HG02642 (cell line): ENCODE results near the gene NTM.
A peak's percentile ranks its signal among the peaks of the same experiment; 100 is the strongest.
"Not testable (repeated sequence)": the region's sequence is repeated elsewhere in the genome, so short reads cannot be mapped to it uniquely, and the experiment has no call there.

Experiments used
- ATAC-seq: cut with Tn5 transposase; IDR thresholded peaks from one replicate; pipeline ENCODE4 v1.9.1; 2021; ENCODE audit warnings: mild to moderate bottlenecking; ENCODE audit not compliant: unreplicated experiment, poor library complexity

Gene NTM

DNA sequence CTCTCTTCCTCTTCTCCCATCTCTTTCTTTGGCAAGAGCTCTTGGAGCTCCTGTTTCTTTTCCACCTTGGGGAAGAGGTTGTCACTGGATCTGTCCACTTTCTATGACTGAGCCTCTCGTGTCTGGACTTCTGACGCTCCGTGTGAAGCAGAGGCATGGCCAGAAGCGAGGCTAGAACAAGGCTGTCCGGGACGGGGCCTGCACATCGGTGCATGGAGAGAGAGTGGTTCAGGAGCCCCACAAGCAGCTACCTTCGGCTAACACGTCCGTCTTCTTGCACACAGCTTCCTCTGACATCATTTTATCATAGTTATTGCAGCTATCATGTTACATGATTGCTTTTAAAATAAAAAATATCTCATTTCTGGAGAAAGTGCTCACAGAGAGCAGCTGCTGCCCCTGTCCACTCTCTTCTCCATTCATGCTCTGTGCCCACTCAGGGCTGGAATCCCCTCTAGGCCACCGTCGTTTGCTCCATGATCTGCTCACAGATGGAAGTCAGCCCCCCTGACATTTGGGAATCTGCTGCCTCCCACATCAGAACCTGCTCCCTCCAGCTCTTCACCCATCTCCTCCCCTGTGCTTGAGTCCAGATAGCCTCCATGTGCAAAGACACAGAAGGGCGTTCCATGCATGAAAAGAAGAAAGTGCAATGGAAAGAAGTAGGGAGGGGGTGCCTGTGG is 308.4 kb downstream of the NTM start:
- ATAC-seq = no peak

DNA sequence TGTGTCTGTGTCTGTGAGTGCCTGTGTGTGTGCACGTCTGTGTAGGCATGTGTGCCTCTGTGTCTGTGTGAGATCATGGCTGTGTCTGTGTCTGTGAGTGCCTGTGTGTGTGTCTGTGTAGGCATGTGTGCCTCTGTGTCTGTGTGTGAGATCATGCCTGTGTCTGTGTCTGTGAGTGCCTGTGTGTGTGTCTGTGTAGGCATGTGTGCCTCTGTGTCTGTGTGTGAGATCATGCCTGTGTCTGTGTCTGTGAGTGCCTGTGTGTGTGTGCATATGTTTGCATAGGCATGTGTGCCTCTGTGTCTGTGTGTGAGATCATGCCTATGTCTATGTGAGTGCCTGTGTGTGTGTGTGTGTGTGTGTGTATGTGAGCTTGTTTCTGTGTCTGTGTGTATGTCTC is 310.0 kb downstream of the NTM start:
- ATAC-seq = not testable (repeated sequence)

- ATAC-seq = no peak
These were observed 311.5 kb downstream of the NTM start for GRCh38 chr11:131681920-131682319.

GRCh38 chr11:131682373-131683015 is 312.1 kb downstream of the NTM start:
- ATAC-seq = no peak

GRCh38 chr11:131683131-131683530 is 312.7 kb downstream of the NTM start:
- no peak for ATAC-seq

DNA sequence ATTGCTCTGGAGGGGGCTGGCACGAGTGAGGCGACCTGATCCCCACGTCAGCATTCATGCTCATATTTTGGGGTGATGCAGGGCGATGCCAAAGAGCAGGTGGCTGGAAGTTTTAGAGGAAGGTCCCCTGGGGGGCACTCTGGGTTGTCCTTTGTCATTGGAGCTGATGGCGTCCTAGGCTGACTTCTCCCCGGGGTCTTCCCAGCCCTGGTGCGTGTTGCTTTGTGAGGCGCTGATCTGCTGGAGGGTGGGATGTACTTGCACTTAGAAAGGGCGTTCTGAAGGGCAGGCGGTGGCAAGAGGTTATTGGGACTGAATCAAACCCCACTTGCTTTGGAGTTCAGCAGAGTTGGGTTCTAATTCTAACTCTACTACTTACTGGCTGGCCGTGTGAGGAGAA is 313.3 kb downstream of the NTM start:
- no peak for ATAC-seq

- no peak for ATAC-seq
These were observed 314.0 kb downstream of the NTM start for GRCh38 chr11:131684111-131685060.

DNA sequence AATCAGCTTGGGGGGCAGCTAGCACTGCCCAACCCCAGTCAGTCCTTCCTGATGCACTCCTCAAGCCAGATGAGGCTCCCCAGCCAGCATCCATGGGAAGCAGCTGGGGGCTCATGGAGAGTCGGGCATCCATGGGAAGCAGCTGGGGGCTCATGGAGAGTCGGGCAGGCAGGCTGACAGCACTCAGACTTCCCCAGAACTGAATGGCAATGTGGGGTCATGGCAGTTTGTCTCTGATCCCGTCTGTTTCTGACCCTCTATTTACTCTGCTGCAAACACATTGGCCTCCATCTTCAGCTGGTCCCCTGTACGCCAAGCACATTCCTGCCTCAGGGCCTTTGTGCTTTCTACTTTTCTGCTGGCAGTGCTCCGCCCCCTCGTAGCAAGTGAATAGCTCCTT is 314.8 kb downstream of the NTM start:
- no peak for ATAC-seq

- ATAC-seq = no peak
These were observed 315.5 kb downstream of the NTM start for GRCh38 chr11:131685906-131686305.

DNA sequence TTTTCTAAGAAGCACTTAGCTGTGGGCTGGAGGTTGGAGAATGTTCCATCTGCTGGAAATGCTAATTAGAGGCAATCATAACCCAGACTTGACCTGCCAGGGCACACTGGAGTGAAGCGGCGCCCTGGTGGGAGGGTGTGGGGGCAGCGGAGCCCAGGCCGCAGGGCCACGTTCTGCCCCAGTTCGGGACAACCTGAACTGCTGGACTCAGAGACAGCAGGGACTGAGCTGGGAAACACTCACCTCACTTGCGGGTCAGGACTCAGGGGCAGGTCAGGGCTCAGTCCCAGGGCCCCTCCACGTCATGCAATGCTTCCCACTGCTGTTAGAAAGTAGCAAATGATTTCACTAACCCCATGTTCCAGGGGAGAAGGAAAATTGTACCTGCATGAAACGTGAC is 316.4 kb downstream of the NTM start:
- ATAC-seq = no peak

DNA sequence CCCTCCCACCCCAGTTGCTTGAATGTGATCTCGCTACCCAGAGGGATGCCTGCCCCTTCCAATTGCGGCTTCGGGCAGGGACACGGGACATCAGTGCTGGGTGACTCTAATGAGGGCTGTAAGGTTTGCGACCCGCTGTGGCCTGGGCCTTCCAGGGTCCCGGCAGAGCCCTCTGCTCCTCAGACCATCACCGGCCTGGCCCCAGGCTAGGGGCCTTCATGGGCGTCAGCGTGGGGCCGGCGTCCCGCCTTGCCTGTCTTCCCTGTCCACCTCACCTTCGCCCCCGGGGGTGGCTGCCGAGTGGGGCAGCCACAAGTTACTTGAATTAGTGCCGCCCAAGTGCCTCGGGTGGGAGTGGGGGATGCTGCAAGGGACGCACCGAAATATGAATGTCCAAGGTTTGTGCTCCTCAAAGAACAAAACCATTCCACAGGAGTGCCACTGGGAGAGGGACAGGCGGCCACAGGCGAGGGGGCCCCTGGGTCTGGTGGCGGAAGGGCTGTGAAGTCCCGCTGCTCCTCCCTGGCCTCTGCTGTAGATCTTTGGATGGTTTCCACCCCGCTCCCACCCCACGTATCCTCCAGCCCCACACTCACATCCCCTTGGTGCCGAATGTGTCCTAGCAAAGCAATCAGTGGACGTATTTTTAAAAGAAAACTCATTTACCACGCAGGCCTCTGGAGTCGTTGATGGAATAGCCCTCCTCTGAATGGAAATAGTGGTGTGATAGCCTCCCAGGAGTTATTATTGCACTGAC is 317.1 kb downstream of the NTM start:
- no peak for ATAC-seq

DNA sequence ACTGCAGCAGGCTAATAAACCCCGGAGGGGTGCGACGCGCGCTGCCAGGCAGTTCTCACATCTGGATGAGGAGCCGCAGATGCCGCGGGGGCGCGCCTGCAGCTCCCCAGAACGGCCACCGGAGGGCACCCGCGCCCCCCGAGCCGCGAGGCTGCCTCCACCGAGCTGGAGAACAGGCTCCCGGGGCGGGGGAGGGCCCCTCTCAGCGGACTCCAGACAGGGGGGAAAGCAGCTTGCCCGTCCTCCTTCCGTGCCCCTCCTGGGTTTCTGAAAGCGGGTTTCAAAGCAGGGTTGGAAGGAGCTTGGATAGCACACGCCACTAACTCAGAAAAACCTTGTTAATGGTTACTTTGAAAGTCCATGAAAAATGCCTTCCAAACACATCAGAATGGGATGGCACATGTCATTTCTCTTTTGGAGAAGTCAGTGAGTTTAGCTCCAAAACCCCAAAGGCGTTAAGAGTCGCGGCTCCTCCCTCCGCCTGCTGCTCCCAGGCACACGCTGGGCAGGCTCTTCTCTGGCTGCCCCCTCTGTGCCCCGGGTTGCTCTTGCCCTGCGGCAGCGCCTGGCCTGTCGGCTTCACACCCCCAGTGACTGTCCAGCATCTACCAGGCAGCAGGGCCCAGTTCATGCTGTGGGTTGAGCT is 317.8 kb downstream of the NTM start:
- peak; percentile 74 for ATAC-seq

- ATAC-seq = no peak
These were observed 318.9 kb downstream of the NTM start for GRCh38 chr11:131689049-131689925.

DNA sequence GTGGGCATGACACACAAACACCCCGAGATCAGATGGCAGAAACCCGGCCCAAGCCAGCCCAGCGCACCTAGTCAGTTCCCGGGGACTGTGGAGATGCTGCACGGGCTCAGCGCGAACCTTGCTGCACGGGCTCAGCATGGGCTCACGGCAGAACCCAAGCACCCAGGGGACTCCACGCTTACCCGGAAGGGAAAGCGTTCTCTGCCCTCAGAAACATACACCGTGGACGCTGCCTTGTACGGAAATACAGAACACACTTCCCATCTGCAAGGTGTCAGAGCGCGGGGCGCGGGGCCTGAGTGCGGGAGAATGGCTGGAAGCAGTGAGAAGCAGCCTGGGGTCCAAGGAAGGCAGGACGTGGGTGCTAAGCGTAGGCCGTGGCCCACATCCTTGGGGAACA is 319.9 kb downstream of the NTM start:
- no peak for ATAC-seq

DNA sequence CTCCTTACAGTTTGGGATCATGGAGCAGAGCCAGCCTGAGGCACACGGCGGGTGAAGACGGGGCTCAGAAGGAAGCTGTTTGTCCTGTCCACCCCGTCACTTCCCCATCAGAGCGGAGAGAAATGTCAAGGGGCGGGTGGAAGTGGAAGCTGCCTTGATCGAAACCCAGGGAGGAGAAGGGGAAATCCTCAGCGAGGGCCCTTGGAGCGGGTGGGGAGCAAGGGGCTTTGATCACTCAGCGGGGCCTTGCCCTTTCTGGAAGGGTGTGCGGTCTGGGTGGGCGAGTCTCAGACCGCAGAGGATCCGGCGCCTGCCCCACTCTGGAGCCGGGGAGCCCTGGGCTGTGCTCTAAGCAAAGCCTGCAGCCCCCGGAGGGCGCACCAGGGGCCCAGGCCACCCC is 320.4 kb downstream of the NTM start:
- ATAC-seq = no peak

DNA sequence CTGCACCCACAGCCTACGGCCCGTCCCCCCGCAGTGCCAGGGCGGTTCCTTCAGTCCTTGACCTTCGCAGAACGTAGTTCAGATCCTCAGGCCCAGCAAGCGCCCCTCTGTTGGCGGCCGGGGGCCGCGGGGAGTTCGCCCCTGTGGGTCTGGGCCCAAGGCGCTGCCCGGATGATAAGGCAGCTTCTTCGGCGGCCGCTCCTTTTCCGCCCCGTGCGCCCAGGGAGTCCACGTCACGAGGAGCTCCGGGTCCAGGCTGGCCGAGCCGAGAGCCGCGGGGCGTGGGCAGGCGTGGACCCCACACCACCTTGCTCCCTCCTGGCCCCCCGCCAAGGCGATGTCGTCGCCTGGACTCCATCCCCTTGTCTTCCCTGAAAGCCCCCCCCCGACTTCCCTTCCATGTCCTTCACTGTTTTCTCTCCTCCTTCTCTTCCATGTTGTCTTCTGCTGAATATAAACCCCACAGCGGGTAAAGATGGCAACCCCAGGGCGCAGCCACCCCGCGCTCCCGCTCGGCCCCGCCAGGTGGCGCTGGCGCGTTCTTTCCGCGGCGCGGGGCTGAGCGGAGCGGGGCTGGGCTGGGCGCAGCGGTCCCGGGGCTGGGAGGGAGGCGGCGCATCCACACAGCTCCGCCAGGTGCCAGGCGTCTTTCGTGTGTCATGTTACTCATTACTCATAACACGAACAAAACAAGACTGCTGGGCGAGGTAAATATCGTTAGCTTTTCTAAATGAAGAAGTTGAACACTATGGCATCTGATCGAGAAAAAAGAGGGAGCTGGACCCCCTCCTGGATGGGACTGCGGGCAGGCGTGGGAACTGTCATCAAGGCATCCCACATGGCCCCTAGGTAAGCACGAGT is 321.0 kb downstream of the NTM start:
- ATAC-seq = no peak

DNA sequence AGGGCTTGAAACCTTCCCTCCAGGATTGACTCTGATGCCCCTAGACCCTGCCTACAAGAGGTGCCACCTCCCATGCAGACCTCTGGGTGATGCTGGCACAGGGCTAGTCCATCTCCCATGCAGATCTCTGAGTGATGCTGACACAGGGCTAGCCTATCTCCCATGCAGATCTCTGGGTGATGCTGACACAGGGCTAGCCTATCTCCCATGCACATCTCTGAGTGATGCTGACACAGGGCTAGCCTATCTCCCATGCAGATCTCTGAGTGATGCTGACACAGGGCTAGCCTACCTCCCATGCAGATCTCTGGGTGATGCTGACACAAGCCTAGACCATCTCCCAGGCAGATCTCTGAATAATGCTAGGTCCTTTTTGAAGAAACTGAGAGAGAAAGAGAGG is 321.7 kb downstream of the NTM start:
- no peak for ATAC-seq

DNA sequence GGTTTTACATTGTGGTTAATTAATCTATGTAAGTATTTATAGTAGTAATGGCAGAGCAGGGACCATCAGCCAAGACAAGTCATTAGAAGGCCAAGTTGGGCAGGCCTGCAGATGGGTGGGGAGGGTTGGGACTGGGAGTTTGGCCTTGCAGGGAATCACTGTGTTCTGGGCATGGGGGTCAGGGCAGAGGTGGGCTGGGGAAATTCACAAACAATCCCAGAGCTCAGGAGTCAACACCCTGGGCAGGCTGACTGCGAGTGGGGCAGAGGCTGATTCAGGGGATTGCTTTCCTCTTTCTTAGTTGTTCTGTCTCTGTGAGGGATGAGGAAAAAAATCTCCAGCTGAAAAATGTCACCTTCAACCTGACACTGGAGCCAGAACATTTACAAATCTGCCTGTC is 322.5 kb downstream of the NTM start:
- ATAC-seq = no peak
